ENCODE results near the gene NR2C2AP.
"Not testable (repeated sequence)": the region's sequence is repeated elsewhere in the genome, so short reads cannot be mapped to it uniquely, and the experiment has no call there.

The NR2C2AP gene

DNA sequence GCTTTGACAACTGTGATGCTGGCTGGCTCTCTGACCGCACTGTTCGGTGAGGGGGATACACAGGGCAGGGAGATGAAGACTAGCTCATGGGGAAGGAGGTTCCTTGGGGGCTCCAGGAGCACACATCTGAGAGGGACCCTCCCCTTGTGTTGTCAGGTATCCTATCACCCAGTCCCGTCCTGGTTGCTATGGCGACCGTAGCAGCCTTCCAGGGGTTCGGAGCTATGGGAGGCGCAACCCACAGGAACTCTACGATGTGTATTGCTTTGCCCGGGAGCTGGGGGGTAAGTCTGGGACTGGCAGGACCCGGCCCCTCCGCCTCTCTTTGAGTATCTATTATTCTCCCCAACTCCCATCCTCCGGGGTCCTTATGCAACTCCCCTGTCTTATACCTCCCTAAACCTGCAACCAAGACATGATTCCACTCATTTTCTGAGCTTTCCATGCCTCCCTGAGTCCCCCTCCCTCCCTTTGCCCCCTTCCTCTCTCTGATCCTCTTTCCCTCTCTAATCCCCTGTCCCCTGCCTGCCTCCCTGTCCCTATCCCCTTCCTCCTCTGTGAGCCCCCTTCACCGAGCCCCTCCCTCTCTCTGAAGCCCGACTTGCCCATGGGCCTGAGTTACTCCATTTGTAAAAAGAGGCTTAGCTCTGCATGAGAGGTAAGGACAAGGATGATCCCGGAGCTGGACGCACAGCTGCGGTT, 21.1 kb upstream of the NR2C2AP start:
- no peak overlapping the region for H3K27ac Mint-ChIP-seq
- H3K9me3 Mint-ChIP-seq, result no peaks in the 10 kb centered on the region
- H3K36me3 Mint-ChIP-seq (ENCODE audit: low read depth), result no peaks in the 10 kb centered on the region
- no peaks in the 10 kb centered on the region for H3K4me1 Mint-ChIP-seq (ENCODE audit: low read depth)
- H3K4me3 Mint-ChIP-seq, result peak overlapping the region; percentile 55
- peaks cover 22% of the 10 kb centered on the region for H3K27me3 Mint-ChIP-seq

DNA sequence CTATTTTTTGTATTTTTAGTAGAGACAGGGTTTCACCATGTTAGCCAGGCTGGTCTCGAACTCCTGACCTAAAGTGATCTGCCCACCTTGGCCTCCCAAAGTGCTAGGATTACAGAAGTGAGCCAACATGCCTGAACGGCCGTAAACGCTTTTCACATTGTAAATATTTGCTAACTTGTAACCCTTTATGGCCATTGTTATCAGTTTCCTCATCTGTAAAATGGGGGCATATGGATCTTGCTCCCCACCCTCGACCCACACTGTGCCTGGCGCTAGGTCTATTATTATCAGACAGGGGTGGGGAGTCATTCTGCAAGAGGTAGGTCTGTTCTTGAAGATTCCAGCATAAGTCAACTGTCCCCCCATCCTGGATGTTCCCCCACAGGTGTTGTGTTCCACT, 20.4 kb upstream of the NR2C2AP start:
- Mint-ChIP-seq H3K4me1 (ENCODE audit: low read depth) (no peaks in the 10 kb centered on the region), H3K4me3 (no peak overlapping the region), H3K27me3 (peaks cover 16% of the 10 kb centered on the region), H3K27ac (no peak overlapping the region), H3K36me3 (ENCODE audit: low read depth) (no peaks in the 10 kb centered on the region), H3K9me3 (no peaks in the 10 kb centered on the region)

DNA sequence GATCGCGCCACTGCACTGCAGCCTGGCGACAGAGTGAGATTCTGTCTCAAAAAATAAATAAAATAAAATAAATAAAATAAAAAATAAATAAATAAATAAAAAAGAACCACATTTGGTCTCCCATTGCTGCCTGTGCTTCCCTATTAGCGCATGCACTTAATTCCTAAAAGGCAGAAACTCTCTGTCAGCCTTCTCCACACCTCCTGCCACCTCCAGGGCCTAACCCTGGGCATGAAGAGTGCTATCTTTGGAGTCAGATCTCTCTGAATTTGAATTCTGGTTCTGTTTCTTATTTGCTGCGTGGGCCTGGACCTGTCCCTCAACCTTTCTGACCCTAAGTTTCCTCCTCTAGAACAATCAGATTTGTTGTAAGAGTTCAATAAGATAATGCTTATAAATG, 19.8 kb upstream of the NR2C2AP start:
- Mint-ChIP-seq H3K4me1 (ENCODE audit: low read depth) (no peaks in the 10 kb centered on the region), H3K36me3 (ENCODE audit: low read depth) (no peaks in the 10 kb centered on the region), H3K27ac (no peak overlapping the region), H3K9me3 (no peaks in the 10 kb centered on the region), H3K27me3 (peaks cover 10% of the 10 kb centered on the region), H3K4me3 (no peak overlapping the region)

DNA sequence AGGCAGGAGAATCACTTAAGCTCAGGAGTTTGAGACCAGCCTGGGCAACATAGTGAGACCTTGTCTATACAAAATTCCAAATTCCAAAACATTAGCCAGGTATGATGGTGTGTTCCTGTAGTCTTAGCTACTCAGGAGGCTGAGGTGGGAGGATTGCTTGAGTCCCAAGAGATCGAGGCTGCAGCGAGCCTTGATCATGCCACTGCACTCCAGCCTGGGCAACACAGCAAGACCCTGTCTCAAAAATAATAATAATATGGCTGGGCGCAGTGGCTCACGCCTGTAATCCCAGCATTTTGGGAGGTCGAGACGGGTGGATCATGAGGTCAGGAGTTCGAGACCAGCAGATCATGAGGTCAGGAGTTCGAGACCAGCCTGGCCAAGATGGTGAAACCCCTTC, 17.8 kb upstream of the NR2C2AP start:
- not testable (repeated sequence) for H3K4me1 Mint-ChIP-seq (ENCODE audit: low read depth); H3K4me3 Mint-ChIP-seq; H3K36me3 Mint-ChIP-seq (ENCODE audit: low read depth); H3K9me3 Mint-ChIP-seq; H3K27ac Mint-ChIP-seq
- peaks cover 13% of the 10 kb centered on the region for H3K27me3 Mint-ChIP-seq

DNA sequence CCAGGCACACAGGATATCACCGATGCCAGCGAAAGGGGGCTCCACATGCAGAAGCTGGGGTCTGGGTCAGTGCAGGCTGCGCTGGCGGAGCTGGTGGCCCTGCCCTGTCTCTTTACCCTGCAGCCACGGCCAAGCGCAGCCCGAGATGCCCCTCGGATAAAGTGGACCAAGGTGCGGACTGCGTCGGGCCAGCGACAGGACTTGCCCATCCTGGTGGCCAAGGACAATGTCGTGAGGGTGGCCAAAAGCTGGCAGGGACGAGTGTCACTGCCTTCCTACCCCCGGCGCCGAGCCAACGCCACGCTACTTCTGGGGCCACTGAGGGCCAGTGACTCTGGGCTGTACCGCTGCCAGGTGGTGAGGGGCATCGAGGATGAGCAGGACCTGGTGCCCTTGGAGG, 15.7 kb upstream of the NR2C2AP start:
- H3K27me3 Mint-ChIP-seq, result peaks cover 25% of the 10 kb centered on the region
- no peaks in the 10 kb centered on the region for H3K9me3 Mint-ChIP-seq
- no peak overlapping the region for H3K27ac Mint-ChIP-seq
- no peak overlapping the region for H3K4me3 Mint-ChIP-seq
- H3K4me1 Mint-ChIP-seq (ENCODE audit: low read depth), result no peaks in the 10 kb centered on the region
- H3K36me3 Mint-ChIP-seq (ENCODE audit: low read depth), result no peaks in the 10 kb centered on the region

DNA sequence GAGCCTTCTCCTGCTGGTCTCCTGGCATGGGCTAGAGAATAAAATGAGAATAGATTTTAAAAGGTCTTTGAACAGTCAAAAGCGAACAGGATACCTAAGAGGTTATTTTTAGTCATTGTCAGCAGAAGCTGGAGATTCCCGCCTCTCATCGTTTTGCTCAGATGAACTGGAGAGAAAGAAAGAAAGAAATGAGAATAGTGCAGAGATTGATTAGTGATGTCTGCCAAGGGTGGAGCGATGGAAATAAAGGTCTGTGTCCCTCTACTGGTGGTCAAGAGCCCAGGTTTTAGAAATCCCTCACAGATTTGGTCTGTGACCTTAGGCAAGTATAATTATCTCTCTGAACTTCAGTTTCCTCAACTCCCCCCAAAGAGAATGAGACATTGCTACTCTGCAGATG, 13.9 kb upstream of the NR2C2AP start:
- H3K36me3 Mint-ChIP-seq (ENCODE audit: low read depth), result no peaks in the 10 kb centered on the region
- no peaks in the 10 kb centered on the region for H3K9me3 Mint-ChIP-seq
- H3K27me3 Mint-ChIP-seq, result peaks cover 32% of the 10 kb centered on the region
- no peak overlapping the region for H3K4me3 Mint-ChIP-seq
- no peaks in the 10 kb centered on the region for H3K4me1 Mint-ChIP-seq (ENCODE audit: low read depth)
- no peak overlapping the region for H3K27ac Mint-ChIP-seq

DNA sequence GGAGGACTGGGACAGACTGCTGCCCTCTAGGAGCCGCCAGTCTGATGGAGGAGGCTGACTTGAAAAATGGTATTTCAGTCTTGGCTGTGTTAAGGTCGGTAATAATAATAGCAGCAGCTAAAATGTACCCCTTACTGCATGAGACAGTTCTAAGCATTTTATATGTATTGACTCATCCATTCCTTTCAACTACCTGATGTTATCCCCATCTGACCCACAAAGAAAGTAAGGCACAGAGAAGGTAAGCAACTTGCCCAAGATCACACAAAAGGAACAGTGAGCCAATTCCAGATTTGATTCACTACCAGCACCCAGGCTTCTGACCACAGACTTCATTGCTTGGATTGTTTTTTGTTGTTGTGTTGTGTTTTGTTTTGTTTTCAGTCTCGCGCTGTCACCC, 12.6 kb upstream of the NR2C2AP start:
- no peaks in the 10 kb centered on the region for H3K9me3 Mint-ChIP-seq
- peaks cover 39% of the 10 kb centered on the region for H3K27me3 Mint-ChIP-seq
- H3K27ac Mint-ChIP-seq, result no peak overlapping the region
- no peak overlapping the region for H3K4me3 Mint-ChIP-seq
- H3K4me1 Mint-ChIP-seq (ENCODE audit: low read depth), result no peaks in the 10 kb centered on the region
- H3K36me3 Mint-ChIP-seq (ENCODE audit: low read depth), result no peaks in the 10 kb centered on the region

DNA sequence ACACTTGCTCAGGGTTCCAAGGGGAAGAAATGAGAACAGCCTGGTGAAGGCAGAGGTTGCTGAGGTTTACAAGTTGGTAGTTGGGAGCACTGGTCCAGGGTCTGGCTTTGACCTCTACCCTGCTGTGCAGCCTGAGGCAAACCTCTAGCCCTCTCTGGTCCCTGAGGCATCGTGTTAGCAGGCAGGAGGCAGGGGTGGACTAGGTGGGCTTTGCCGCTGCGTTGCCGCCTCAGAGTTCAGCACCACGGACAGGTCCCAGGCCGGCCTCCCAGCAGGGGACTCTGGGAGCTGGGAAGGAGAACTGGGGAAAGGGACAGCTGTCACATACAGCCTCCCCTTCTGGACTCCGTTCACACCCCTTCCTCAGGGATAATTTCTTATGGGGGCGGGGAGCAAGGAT, 11.7 kb upstream of the NR2C2AP start:
- no peak overlapping the region for H3K4me3 Mint-ChIP-seq
- H3K27me3 Mint-ChIP-seq, result peaks cover 44% of the 10 kb centered on the region
- H3K4me1 Mint-ChIP-seq (ENCODE audit: low read depth), result no peaks in the 10 kb centered on the region
- H3K36me3 Mint-ChIP-seq (ENCODE audit: low read depth), result no peaks in the 10 kb centered on the region
- no peaks in the 10 kb centered on the region for H3K9me3 Mint-ChIP-seq
- no peak overlapping the region for H3K27ac Mint-ChIP-seq

DNA sequence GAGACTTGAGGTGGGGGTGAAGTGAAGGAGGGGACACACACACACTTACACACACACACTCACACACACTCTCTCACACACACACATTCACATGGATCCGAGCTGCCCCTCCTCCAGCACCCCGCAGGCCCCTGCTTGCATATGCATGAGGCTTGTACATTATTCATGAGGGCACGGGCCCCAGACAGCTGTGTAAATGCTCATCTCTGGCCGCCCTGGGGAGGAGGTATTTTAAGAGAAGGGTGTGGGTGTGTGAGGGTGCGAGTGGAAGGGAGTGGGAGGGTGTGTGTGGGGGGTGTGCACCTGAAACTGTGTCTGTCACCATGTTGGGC, 10.9 kb upstream of the NR2C2AP start:
- Mint-ChIP-seq H3K36me3 (ENCODE audit: low read depth) (no peaks in the 10 kb centered on the region), H3K4me3 (no peak overlapping the region), H3K27ac (no peak overlapping the region), H3K9me3 (no peaks in the 10 kb centered on the region), H3K27me3 (peaks cover 44% of the 10 kb centered on the region), H3K4me1 (ENCODE audit: low read depth) (no peaks in the 10 kb centered on the region)

DNA sequence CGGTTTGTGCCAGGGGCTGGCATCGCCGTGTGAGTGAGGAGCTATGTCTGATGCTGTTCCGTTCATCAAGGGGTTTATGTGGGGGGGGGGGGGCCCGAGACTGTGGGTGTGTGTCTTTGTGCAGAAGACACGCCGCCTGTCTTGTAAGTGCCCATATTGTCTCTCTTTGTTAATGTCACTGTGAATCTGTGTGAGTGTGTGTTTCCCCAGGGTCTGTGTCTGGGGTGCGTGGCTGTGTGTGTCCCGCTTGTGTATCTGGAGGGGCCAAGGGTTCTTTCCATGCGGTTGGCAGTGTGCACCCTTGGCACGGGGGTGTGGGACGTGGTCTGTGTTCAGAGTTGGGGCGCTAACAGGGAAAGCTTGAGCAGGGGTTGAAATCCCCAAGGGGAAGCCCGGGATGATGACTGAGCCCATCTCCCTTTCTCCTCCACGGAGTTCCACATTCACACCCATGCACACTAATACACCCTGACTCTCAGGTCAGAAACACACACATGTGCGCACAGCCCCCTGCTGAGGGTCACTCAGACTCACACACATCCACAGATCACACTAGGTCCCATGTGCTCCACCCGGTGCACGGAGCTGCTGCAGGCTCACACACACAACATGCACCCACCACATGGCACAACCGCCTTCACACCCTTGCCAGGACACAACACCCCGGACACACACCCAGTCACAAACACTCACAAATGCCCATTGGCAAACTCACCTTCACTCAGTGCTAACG, 10.4 kb upstream of the NR2C2AP start:
- Mint-ChIP-seq H3K9me3 (no peaks in the 10 kb centered on the region), H3K27me3 (peaks cover 44% of the 10 kb centered on the region), H3K36me3 (ENCODE audit: low read depth) (no peaks in the 10 kb centered on the region), H3K27ac (no peak overlapping the region), H3K4me3 (no peak overlapping the region), H3K4me1 (ENCODE audit: low read depth) (no peaks in the 10 kb centered on the region)

DNA sequence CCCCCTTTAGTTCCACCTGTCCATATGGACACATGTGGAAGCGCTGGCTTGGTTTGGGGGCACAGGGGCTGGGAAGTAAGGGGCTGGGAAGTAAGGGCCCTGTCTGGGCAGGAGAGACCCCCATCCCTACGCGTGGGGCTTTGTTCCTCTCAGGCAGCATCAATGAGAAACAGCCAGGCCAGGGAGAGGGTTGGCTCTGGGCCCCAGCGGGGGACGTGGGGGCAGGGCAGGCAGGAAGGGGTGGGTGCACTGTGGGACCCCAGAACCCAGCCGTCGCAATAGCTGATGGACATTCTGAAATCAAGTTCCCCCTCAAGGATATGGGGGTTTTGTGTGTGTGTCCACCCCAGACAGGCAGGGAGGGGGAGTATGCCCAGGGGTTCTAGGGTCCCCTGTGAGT, 9.7 kb upstream of the NR2C2AP start:
- Mint-ChIP-seq H3K9me3 (no peaks in the 10 kb centered on the region), H3K27me3 (peaks cover 44% of the 10 kb centered on the region), H3K4me3 (no peak overlapping the region), H3K27ac (no peak overlapping the region), H3K4me1 (ENCODE audit: low read depth) (no peaks in the 10 kb centered on the region), H3K36me3 (ENCODE audit: low read depth) (no peaks in the 10 kb centered on the region)

DNA sequence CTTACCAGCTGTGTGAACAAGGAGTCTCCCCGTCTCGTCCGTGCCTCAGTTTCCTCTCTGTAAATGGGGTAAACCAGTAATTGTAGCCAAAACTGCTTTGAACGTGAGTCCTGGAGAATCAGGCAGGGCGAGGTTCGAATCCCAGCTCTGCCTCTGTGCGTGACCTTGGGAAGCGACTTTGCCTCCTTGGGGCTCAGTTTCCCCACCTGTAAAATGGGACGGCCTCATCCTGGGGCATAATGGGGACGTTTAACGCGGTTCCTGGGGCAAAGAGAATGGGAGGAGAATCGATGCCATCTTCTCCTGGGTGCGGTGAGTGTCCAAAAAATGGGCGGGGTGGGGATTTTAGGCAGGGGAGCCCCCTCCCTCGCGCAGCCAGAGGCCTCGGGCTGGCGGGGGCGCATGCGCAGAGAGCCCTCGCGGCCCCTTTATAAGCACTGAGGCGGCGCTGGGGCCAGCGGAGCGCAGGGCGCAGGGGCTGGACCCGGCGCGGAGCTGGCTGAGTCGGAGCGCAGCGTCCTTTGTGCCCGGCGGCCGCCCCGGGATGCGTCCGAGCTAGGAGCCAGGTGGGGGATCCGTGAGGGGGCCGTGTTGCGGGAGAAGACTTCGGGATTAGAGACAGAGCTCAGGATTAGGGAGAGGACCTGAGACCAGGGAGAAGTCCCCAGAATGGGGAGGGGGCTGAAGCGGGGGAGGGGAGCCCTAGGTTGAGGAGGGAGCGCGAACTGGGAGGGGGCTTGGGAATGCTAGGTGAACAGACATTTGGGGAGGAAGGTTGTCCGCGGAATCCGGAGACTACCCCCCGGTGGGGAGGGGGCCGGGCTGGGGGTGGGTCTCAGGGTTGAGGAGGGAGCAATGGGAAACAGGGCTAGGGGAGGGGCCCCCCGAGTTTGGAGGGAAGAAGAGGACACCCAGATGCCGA, 8.5 kb upstream of the NR2C2AP start, which contains the start of gene NCAN:
Gene NCAN (plus strand): TSS at position 460 of the 922 bp plus-strand sequence. CDS start 4,996 bp downstream, outside the sequence.
- no peak within 1 kb of the TSS for H3K4me3 Mint-ChIP-seq
- peaks cover 45% of the 10 kb centered on the region for H3K27me3 Mint-ChIP-seq
- peaks cover 11% of the 10 kb centered on the region for H3K4me1 Mint-ChIP-seq (ENCODE audit: low read depth)
- no peak within 1 kb of the TSS for H3K27ac Mint-ChIP-seq
- no peaks in the 10 kb centered on the region for H3K9me3 Mint-ChIP-seq
- H3K36me3 Mint-ChIP-seq (ENCODE audit: low read depth), result no peaks in the 10 kb centered on the region

DNA sequence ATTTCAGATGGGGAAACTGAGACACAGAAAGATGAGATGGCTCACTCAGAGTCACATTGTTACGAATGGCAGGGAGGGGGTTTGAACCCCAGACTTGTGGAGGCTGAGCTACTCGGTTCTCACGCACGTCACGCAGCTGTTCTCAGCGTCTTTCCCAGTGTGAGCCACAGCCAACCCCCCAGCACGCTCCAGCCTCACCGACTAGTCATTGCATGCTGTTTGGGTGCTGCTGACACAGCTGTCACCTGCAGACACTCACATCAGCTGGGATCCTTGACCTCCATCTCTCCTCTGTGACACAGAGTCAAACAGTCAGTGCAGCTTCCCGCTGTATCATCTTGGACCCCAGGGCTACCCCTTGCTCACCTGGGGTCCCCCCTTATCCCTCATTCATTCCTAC, 6.2 kb upstream of the NR2C2AP start:
- Mint-ChIP-seq H3K27ac (no peak overlapping the region), H3K9me3 (no peaks in the 10 kb centered on the region), H3K4me3 (no peak overlapping the region), H3K27me3 (peaks cover 33% of the 10 kb centered on the region), H3K4me1 (ENCODE audit: low read depth) (peaks cover 12% of the 10 kb centered on the region), H3K36me3 (ENCODE audit: low read depth) (no peaks in the 10 kb centered on the region)

DNA sequence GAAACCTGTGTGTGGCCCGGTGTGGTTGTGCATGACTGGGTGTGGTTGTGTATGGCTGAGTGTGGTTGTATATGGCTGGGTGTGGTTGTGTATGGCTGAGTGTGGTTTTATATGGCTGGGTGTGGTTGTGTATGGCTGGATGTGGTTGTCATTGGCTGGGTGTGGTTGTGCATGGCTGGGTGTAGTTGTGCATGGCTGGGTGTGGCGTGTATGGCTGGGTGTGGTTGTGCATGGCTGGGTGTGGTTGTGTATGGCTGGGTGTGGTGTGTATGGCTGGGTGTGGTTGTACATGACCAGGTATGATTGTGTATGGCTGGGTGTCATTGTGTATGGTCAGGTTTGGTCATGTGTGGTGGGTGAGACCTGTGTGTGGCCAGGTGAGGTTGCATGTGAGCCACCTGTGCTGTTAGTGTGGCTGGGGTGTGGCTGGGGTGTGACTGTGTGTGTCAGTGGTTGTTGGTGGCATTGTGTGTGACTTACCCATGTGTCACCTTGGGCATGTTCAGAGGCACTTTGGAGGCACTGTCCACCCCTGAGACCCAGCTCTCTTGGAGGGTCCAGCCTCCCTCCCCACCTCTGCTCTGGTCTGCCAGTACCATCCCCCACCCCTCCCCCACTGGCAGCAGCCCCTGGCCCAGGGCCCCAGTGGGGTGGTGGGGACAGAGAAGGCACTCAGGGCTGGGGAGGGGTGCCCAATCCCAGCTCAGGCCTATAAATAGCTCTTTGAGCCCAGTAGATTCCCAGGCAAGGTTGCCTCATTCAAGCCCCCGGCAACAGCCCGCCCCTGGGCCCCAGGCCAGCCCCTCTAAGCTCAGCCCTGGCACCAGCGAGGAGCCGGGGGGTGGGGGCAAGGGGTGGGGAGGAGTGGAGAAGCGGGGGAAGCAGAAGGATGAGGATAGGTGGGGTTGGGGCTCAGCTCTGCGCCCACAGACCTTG, 4.7 kb upstream of the NR2C2AP start:
- peaks cover under 1% of the 10 kb centered on the region for H3K36me3 Mint-ChIP-seq (ENCODE audit: low read depth)
- H3K4me3 Mint-ChIP-seq, result no peak overlapping the region
- H3K27me3 Mint-ChIP-seq, result peaks cover 19% of the 10 kb centered on the region
- H3K27ac Mint-ChIP-seq, result no peak overlapping the region
- peaks cover 15% of the 10 kb centered on the region for H3K4me1 Mint-ChIP-seq (ENCODE audit: low read depth)
- no peaks in the 10 kb centered on the region for H3K9me3 Mint-ChIP-seq
